Measurements from ENCODE around the gene FASTKD3.

The FASTKD3 gene

DNA sequence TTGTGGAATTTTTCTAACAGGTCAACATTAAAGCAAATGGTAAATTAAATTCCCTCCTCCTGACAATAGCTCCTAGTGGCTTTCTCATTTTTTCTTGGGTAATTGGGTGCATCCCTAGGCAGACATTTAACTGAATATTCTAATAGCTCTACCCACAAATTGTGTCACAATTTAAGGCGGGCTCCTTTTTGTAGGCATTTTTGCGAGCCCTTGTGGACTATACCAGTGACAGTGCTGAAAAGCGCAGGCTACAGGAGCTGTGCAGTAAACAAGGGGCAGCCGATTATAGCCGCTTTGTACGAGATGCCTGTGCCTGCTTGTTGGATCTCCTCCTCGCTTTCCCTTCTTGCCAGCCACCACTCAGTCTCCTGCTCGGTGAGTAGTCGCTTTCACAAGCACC lies 20.1 kb upstream of the FASTKD3 start:
- no peak overlapping the region for H3K27ac ChIP-seq
- no peak for TF ChIP-seq ZFX (IDR thresholded peaks at IDR 0.05; ENCODE audit: borderline replicate concordance)
- TF ChIP-seq, protein P1, sequence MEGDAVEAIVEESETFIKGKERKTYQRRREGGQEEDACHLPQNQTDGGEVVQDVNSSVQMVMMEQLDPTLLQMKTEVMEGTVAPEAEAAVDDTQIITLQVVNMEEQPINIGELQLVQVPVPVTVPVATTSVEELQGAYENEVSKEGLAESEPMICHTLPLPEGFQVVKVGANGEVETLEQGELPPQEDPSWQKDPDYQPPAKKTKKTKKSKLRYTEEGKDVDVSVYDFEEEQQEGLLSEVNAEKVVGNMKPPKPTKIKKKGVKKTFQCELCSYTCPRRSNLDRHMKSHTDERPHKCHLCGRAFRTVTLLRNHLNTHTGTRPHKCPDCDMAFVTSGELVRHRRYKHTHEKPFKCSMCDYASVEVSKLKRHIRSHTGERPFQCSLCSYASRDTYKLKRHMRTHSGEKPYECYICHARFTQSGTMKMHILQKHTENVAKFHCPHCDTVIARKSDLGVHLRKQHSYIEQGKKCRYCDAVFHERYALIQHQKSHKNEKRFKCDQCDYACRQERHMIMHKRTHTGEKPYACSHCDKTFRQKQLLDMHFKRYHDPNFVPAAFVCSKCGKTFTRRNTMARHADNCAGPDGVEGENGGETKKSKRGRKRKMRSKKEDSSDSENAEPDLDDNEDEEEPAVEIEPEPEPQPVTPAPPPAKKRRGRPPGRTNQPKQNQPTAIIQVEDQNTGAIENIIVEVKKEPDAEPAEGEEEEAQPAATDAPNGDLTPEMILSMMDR (IDR thresholded peaks at IDR 0.05) = no peak

DNA sequence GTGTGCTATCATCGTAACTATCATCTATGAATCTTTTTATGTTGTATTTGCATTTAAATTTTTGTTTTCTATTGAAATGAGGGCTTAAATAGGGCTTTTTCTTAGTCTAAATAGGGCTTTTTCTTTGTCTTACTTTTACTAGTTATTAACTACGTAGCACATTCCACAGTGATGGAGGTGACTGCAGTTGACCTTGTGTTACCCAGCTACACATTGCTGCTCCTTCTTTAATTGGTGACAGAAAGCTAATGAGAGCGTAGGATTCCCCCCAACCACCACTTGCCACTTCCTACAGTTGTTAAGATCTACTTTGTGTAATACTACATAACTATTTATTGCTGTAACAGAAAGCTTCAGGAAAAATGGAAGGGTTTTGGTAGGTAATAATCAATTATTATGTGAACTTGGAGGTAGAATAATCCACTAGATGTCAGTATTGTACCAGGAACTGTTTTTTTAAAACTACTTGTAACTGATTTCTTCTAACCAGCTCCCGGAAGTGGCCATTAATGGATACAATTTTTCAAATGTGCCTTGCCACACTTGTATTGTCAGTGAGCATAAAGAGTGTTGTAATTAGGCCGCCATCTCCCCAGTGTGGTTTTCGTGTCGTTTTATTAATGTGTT lies 18.1 kb upstream of the FASTKD3 start:
- TF ChIP-seq, protein P1 (IDR thresholded peaks at IDR 0.05) = peak; percentile 45
- no peak for TF ChIP-seq ZFX (IDR thresholded peaks at IDR 0.05; ENCODE audit: borderline replicate concordance)
- H3K27ac ChIP-seq = no peak overlapping the region

DNA sequence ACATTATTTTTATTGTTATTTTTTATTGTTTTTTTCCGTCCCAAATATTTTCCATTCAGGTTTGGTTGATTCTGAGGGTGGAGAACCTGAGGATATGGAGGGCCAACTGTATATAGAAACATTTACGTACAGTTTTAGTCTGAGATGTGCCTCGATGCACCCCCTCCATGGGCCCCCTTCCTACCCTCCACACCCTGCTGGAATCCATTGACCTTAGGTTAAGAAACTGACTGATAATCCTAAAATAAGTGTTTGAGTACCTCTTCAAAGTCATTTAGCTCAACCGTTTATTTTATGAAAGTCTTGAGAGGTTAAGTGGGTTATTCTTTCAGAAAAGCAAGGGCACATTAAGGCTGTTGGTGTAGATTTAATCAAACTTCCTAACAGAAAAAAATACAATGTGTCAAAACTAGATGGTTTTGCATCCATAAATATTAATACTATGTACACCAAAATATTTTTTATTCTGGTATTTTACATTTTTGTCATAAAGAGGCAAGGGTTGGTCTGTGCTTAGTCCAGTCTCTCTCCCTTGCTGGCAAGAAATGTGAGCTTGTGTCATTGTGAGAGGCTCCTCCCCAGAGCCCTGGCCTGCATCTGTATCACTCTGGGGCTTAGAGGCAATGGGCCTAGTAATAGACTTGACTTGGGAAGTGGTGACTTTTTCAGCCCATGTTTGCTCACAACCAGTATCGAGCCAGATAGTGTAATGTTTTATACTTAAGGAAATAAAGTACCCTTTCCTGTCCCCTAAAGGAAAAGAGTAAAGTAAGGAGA lies 15.8 kb upstream of the FASTKD3 start:
- no peak for TF ChIP-seq ZFX (IDR thresholded peaks at IDR 0.05; ENCODE audit: borderline replicate concordance)
- TF ChIP-seq, protein P1 (IDR thresholded peaks at IDR 0.05) = no peak
- H3K27ac ChIP-seq = no peak overlapping the region

DNA sequence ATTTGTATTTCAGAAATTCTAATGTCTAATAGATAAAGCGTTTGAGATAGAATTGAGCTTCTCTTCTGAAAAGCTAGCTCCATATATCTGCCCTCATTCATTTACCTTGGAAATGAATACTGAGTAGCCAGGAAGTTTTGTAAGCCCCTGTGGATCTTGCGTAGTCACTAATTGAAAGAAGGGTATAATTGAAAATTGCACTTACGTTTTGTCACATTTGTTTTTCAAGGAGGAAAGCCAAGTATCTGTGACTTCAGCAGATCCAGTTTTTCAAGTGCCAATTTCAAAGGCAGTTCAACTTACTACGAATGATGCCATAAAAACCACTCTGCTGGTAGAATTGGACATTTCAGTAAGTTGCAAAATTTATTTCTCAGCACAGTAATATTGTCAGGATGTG lies 14.1 kb upstream of the FASTKD3 start:
- no peak overlapping the region for H3K27ac ChIP-seq
- no peak for TF ChIP-seq ZFX (IDR thresholded peaks at IDR 0.05; ENCODE audit: borderline replicate concordance)
- TF ChIP-seq, protein P1 (IDR thresholded peaks at IDR 0.05) = no peak

DNA sequence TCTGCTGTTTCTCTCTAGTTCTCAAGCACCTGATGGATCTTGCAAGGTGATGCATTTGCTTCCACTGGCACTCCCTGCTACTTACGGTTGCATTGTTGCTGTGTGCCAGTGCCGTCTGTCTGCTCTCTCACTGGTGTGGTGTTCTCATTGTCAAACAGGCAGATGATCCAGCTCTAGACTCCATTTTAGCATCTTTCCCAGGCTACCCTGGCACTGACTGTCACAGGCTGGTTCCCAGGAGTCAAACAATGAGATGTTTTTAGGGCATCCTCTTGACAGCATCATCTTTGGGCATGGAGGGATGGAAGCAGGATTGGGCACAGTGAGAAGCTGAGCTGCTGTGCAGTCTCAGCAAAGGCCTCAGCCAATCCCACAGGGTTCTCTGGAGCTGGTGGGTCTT lies 13.0 kb upstream of the FASTKD3 start:
- no peak for TF ChIP-seq ZFX (IDR thresholded peaks at IDR 0.05; ENCODE audit: borderline replicate concordance)
- TF ChIP-seq, protein P1 (IDR thresholded peaks at IDR 0.05) = no peak
- no peak overlapping the region for H3K27ac ChIP-seq

DNA sequence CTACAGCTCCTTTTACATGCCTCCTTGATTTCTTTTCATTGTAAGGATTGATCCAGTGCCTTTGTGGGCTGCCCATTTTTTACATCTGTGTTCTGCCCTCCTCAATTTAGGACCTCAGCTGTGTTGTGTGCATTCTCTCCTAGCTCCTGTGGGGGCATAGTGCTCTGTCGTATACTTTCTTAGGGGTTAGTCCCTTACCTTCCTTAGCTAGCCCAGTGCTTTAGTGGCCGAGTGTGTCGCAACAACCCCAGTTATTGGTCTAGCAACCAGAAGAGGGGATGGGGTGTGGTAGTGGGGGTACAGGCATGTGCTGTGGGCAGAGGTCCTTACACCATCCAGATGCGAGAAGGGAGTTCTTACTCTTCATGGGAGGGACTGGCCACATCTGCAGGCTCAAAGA lies 12.3 kb upstream of the FASTKD3 start:
- no peak overlapping the region for H3K27ac ChIP-seq

More for the DNA sequence above, 12.3 kb upstream of the FASTKD3 start:
- no peak for TF ChIP-seq ZFX (IDR thresholded peaks at IDR 0.05; ENCODE audit: borderline replicate concordance)
- TF ChIP-seq, protein P1 (IDR thresholded peaks at IDR 0.05) = no peak

Data from 22Rv1 (cell line).